Measurements from ENCODE around the gene ZNF579. TPM values are rescaled to one million over a fixed set of nuclear protein-coding genes. Genes with fewer than 3 reads are reported as not detected.

ZNF579 gene
- total and polyA plus RNA-seq, 9 of the 15 experiments (the other 6 are each of a cell fraction or from before 2014, with no cell fraction given): 0.06 to 15.9 (median 1.6) TPM

DNA sequence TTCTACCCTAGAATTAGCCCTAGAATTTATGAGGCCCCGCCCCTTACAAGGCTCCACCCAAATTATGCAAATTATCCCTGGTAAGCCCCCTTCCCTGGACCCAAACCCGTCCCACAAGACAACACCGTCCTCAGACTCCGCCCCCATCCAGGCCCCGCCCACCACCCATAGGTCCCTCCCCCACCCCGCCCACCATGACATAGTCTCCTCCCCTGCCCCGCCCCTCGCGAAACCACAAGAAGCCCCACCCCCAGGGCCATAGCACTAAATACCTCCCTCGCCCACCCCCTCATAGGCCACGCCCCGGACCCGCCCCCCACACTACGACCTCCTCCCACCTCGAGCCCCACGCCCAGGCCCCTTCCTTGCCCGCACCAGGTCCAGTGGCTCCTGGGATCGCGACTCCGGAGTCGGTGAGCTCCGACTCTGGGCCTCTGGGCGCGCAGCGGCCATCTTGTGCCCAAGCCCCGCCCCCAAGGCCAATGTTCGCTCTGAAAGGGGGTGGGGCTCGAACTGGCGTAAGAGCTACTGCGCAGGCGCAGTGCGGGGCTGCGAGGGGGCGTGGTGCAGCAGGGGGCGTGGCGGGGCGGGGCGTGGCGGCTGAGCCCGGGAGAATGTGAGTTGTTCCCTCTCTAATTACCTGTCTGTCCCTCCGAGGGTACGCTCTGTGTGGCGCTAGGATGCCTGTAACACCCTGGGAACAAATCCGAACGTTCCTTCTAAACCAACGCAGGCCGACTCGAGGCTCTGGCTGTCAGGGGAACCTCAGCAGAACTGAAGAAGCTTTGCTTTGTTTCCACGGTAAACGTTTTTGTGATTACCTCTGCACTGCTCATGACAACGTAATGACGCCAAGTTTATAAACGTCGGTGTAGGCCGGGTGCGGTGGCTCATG is 43.7 kb upstream of the ZNF579 start, which contains the start of gene ZNF784 (continued):
- TF ChIP-seq RUNX1 (IDR thresholded peaks at IDR 0.05; ENCODE audit: low read depth): no peak
- TF ChIP-seq ZNF354B (CRISPR knock-in tag; IDR thresholded peaks at IDR 0.05): no peak
- no peak for TF ChIP-seq ZBTB9 (CRISPR knock-in tag; IDR thresholded peaks at IDR 0.05)
- peak; percentile 10; the same call in 1 of the 2 replicates for TF ChIP-seq JUN (IDR thresholded peaks at IDR 0.05; ENCODE audit: borderline replicate concordance, low read depth, low read length)
- TF ChIP-seq JUN (CRISPR knock-in tag; IDR thresholded peaks at IDR 0.05; ENCODE audit: borderline replicate concordance): no peak
- TF ChIP-seq CREB1 (IDR thresholded peaks at IDR 0.05): no peak
- TF ChIP-seq CREB1 (CRISPR knock-in tag; IDR thresholded peaks at IDR 0.05): peak; percentile 46; the same call in 1 of the 2 replicates
- TF ChIP-seq, protein P1, sequence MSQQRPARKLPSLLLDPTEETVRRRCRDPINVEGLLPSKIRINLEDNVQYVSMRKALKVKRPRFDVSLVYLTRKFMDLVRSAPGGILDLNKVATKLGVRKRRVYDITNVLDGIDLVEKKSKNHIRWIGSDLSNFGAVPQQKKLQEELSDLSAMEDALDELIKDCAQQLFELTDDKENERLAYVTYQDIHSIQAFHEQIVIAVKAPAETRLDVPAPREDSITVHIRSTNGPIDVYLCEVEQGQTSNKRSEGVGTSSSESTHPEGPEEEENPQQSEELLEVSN (IDR thresholded peaks at IDR 0.05; ENCODE audit: borderline replicate concordance in 1 of 2, extremely low read depth in 1 of 2, insufficient read depth in 1 of 2, insufficient read length in 1 of 2, low read depth in 1 of 2, low read length in 1 of 2, poor library complexity in 1 of 2, severe bottlenecking in 1 of 2): peak in 1 of 2 experiments; percentile 35
- TF ChIP-seq RHOXF2B (CRISPR knock-in tag; conservative IDR thresholded peaks at IDR 0.05): no peak
- TF ChIP-seq HCFC1 (IDR thresholded peaks at IDR 0.05; ENCODE audit: low read depth, low read length): peak; percentile 34
- TF ChIP-seq ZZZ3 (IDR thresholded peaks at IDR 0.05): no peak
- no peak for TF ChIP-seq MTA2 (IDR thresholded peaks at IDR 0.05; ENCODE audit: low read depth)
- TF ChIP-seq RBM22 (IDR thresholded peaks at IDR 0.05; ENCODE audit: low read depth, low read length, poor library complexity, severe bottlenecking): no peak
- TF ChIP-seq XRCC3 (IDR thresholded peaks at IDR 0.05): no peak
- no peak for TF ChIP-seq ZNF146 (CRISPR knock-in tag; IDR thresholded peaks at IDR 0.05; ENCODE audit: unreplicated experiment)
- peak; percentile 84 for TF ChIP-seq TAF9B (IDR thresholded peaks at IDR 0.05; ENCODE audit: partially characterized antibody)
- peak; percentile 83 for TF ChIP-seq MEIS2 (IDR thresholded peaks at IDR 0.05; ENCODE audit: partially characterized antibody)
- TF ChIP-seq POLR2A (conservative IDR thresholded peaks at IDR 0.05): peak; percentile 87
- TF ChIP-seq, protein P2, sequence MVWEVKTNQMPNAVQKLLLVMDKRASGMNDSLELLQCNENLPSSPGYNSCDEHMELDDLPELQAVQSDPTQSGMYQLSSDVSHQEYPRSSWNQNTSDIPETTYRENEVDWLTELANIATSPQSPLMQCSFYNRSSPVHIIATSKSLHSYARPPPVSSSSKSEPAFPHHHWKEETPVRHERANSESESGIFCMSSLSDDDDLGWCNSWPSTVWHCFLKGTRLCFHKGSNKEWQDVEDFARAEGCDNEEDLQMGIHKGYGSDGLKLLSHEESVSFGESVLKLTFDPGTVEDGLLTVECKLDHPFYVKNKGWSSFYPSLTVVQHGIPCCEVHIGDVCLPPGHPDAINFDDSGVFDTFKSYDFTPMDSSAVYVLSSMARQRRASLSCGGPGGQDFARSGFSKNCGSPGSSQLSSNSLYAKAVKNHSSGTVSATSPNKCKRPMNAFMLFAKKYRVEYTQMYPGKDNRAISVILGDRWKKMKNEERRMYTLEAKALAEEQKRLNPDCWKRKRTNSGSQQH (CRISPR knock-in tag; IDR thresholded peaks at IDR 0.05): no peak
- no peak for TF ChIP-seq ZNF79 (CRISPR knock-in tag; IDR thresholded peaks at IDR 0.05; ENCODE audit: low read depth)
- no peak for TF ChIP-seq ZNF23 (CRISPR knock-in tag; IDR thresholded peaks at IDR 0.05)
- peak; percentile 83 for TF ChIP-seq POLR2AphosphoS5 (IDR thresholded peaks at IDR 0.05; ENCODE audit: control insufficient read depth, insufficient read depth, low read depth, low read length)
- no peak for TF ChIP-seq ELF2 (CRISPR knock-in tag; IDR thresholded peaks at IDR 0.05)
- TF ChIP-seq POLR2AphosphoS2 (IDR thresholded peaks at IDR 0.05; ENCODE audit: low read length): 0 out of 2 replicates have a peak, but pooled peaks have one; percentile 40
- peak; percentile 94 for TF ChIP-seq SP1 (CRISPR knock-in tag; IDR thresholded peaks at IDR 0.05)
- 0 out of 2 replicates have a peak, but pooled peaks have one; percentile 45 for TF ChIP-seq MTA3 (IDR thresholded peaks at IDR 0.05; ENCODE audit: borderline replicate concordance)
- no peak for TF ChIP-seq SIN3A (IDR thresholded peaks at IDR 0.05; ENCODE audit: borderline replicate concordance in 2 of 2, control insufficient read depth in 1 of 2, low read depth in 2 of 2, low read length in 2 of 2)

Data from K562 (cell line).